ENCODE results near the gene YTHDF1.

The YTHDF1 gene

DNA sequence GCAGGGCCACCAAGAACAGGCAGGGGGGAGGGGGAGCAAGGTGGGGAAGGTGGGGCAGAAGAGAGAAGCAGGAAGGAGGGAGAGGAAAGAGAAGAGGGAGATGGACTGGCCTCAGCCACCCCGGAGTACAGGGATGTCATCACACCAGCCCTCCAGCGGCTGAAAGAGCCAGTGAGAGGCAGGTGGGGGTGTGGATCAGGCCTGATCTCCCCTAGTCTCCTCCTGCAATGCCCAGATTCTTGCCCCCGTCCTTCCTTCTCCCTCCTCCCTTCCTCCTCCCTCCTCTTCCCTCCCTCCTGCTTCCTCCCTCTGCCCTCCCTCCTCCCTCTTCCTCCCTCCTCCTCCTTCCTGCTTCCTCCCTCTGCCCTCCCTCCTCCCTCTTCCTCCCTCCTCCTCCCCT is 61.5 kb downstream of the YTHDF1 start:
- H3K4me3 ChIP-seq (ENCODE audit: control insufficient read depth, low read depth, low read length) = no peak overlapping the region
- TF ChIP-seq, protein P1, sequence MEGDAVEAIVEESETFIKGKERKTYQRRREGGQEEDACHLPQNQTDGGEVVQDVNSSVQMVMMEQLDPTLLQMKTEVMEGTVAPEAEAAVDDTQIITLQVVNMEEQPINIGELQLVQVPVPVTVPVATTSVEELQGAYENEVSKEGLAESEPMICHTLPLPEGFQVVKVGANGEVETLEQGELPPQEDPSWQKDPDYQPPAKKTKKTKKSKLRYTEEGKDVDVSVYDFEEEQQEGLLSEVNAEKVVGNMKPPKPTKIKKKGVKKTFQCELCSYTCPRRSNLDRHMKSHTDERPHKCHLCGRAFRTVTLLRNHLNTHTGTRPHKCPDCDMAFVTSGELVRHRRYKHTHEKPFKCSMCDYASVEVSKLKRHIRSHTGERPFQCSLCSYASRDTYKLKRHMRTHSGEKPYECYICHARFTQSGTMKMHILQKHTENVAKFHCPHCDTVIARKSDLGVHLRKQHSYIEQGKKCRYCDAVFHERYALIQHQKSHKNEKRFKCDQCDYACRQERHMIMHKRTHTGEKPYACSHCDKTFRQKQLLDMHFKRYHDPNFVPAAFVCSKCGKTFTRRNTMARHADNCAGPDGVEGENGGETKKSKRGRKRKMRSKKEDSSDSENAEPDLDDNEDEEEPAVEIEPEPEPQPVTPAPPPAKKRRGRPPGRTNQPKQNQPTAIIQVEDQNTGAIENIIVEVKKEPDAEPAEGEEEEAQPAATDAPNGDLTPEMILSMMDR (IDR thresholded peaks at IDR 0.05; ENCODE audit: control insufficient read depth, insufficient read depth, low read depth, low read length, missing control alignments) = no peak
- DNase-seq (ENCODE audit: low read depth) = no peak

DNA sequence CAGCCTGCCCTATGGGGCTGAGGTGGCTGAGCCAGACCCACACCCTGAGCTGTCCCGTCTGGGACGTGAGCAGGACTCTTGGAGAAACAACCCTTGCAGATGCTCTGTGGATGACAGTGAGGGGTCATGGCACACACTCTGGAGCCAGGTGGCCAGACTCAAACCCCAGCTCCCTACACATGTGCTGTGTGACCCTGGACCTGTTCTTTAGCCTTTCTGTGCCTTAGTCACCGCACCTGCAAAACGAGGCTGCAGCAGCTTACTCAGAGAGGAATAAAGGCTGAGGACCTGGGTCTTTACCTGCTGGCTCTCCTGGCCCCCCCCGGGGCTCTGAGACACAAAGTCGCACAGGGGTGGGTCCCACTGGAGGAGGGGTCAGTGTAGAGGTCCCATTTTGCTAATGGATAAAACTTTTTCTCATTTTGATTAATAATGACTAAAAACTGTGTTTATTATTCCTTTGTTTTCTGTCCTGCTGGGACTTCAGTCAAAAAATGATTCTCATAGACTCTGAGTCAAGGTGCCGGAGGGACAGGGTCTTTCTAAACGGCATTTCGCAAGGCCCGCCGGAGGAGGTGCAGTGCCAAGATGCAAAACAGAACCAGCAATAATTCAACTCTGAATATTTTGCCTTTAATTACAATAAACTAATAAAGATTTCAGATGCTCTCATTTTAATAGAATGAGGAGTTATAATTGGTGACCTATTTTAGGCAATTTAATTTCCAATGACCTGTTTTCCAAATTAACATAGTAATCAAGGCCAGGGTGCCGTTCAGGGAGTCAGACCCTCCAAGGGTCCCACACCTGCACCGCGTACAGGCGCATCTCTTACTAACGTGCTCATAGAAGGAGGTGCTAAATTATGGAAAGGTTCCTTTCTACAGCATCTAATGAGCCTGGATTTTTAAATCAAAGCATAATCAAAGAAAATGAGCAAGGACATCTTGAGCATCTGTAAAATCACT is 62.4 kb downstream of the YTHDF1 start:
- TF ChIP-seq, protein P1 (IDR thresholded peaks at IDR 0.05; ENCODE audit: control insufficient read depth, insufficient read depth, low read depth, low read length, missing control alignments) = no peak
- H3K4me3 ChIP-seq (ENCODE audit: control insufficient read depth, low read depth, low read length) = no peak overlapping the region
- no peak for DNase-seq (ENCODE audit: low read depth)

DNA sequence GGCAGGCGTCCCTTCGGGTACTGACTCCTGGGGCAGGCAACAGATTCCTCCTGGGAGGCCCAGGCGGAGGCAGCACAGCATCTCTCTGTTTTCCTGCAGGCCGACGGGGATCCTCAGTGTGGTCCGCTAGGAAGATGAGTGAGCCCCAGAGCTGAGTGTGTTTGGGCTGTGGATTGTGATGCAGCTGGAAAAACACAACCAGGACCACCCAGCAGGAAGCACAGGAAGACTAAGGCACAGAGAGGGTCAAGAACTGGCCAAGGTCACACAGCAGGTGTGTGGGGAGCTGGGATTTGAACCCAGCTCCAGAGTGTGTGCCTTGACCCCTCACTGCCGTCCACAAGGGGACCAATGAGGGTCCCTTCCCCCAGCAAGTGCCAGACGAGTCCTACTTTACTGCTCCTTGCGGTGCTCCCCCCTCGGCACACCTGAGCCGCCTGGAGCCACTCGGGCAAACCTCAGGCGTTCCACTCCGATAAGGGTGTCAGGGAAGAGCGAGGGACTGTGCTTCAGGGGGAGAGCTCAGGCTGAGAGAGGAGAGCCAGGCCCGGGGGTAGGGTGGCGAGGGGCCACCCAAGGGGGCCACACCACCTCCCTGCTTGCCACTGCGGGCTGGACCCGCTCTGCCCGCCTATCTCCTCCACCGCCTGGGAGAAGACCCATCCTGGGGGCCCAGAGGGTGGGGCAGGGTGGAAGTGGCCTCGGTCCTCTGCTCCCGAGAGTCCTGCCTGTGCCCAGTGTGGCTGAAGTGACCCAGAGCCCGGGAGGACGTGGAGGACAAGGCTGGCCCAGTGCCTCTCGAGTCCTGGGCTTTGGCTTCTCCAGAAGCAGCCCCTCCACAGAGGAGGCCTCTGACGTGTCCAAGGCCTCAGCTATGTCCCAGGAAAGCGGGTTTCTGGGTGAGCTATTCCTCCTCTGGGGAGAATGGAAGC is 63.3 kb downstream of the YTHDF1 start:
- TF ChIP-seq, protein P1 (IDR thresholded peaks at IDR 0.05; ENCODE audit: control insufficient read depth, insufficient read depth, low read depth, low read length, missing control alignments) = no peak
- no peak for DNase-seq (ENCODE audit: low read depth)
- no peak overlapping the region for H3K4me3 ChIP-seq (ENCODE audit: control insufficient read depth, low read depth, low read length)

DNA sequence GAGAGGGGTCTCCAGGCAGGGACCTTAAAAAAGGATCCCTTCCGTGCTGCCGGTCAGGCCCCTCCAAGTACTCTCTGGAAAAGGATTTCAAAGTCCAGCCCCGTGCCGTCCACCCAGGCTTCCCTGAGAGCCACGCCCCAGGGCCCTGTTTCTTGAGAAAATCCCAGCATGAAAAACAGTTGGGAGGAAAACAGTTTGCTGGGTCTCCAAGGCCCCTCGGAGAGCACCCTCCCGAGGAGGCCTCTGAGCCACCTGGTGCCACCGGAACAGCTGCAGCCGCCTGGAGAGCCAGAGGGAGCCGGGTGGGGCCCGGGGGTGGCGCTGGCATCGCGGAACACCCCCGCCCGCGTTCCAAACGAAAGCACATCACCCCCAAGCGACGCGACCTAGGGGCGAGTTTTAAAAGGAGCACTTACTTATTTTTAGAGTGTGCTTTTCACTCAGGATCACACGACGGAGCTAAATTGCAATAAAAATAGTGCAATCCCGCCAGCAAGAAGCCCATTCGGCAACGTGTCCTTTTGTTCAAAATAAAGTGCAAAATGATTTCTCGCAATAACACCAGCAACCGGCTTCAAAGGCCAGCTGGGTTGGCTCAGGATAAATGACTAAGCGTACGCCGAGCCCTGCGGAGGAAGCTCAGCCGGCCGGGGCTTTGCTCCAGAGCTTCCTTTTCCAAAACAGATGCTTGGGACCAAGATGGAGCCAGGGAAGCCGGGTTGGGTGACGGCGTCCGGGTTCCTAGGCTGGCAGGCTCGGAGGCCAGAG is 64.2 kb downstream of the YTHDF1 start:
- TF ChIP-seq, protein P1 (IDR thresholded peaks at IDR 0.05; ENCODE audit: control insufficient read depth, insufficient read depth, low read depth, low read length, missing control alignments) = no peak
- no peak for DNase-seq (ENCODE audit: low read depth)
- no peak overlapping the region for H3K4me3 ChIP-seq (ENCODE audit: control insufficient read depth, low read depth, low read length)

DNA sequence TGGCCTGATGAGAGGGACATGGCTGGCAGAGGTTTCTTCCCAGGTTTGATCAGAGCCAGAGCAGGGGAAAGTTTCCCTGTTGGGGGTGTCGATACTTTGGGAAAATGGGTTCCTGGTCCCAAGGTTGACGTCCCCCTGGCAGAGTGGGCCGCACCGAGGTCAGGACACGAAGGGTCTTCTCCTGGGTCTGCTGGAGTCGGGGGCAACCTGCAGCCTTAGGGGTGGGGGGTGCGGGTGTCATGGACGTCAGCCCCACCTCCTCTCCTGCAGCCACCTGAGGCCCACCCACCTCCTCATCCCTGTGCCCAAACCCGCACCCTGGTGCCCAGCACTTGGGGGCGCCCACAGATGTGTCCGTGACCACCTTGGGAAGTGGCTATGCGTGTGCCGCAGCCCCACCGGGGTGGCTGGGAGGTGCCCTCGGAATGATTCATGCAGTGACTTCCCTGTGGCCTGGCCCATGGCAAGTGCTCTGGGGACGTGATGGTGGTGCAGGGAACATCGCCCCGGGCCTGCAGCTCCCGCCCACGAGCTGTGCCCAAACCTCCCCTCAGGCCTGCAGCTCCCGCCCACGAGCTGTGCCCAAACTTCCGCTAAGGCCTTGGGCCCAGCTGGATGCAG is 64.9 kb downstream of the YTHDF1 start:
- TF ChIP-seq, protein P1 (IDR thresholded peaks at IDR 0.05; ENCODE audit: control insufficient read depth, insufficient read depth, low read depth, low read length, missing control alignments) = no peak
- no peak overlapping the region for H3K4me3 ChIP-seq (ENCODE audit: control insufficient read depth, low read depth, low read length)
- no peak for DNase-seq (ENCODE audit: low read depth)
